ENCODE results near the gene SSRP1. TPM values are rescaled to one million over a fixed set of nuclear protein-coding genes. Genes with fewer than 3 reads are reported as not detected.

SSRP1 gene
- total RNA-seq (64.3 TPM), polyA plus RNA-seq (ENCODE audit: insufficient read depth in 1 of 8, insufficient read length in 8 of 8, low replicate concordance in 1 of 8) (100 to 1,000 TPM in 7 of 8 donors, 10 to 100 TPM in 1; 98.6 to 135 (median 111) TPM)
- long read RNA-seq, donor 1, partial matches to known transcripts = 0 of 2 reads
- long read RNA-seq, donor 1, other reads (novel, unspliced or antisense) = 0 of 2 reads
- long read RNA-seq, donor 2, partial matches to known transcripts = 0 of 2 reads
- long read RNA-seq, donor 2, other reads (novel, unspliced or antisense) = 0 of 2 reads
- long read RNA-seq, donor 3, transcript SSRP1-201 (17 exons, 2,819 nt) = major isoform, 8 of 49 reads
- long read RNA-seq, donor 3, partial matches to known transcripts = 41 of 49 reads
- long read RNA-seq, donor 3, other reads (novel, unspliced or antisense) = 0 of 49 reads
- long read RNA-seq, donor 4 = 0 reads
- long read RNA-seq, donor 5, transcript SSRP1-201 (17 exons, 2,819 nt) = major isoform, 14 of 75 reads
- long read RNA-seq, donor 5, partial matches to known transcripts = 61 of 75 reads
- long read RNA-seq, donor 5, other reads (novel, unspliced or antisense) = 0 of 75 reads
- long read RNA-seq, donor 6, transcript SSRP1-201 (17 exons, 2,819 nt) = major isoform, 6 of 103 reads
- long read RNA-seq, donor 6, partial matches to known transcripts = 97 of 103 reads
- long read RNA-seq, donor 6, other reads (novel, unspliced or antisense) = 0 of 103 reads
- long read RNA-seq, donor 7, partial matches to known transcripts = 77 of 77 reads
- long read RNA-seq, donor 7, other reads (novel, unspliced or antisense) = 0 of 77 reads
- long read RNA-seq, donor 8, partial matches to known transcripts = 7 of 10 reads
- long read RNA-seq, donor 8, other reads (novel, unspliced or antisense) = 0 of 10 reads
- long read RNA-seq, donor 9, partial matches to known transcripts = 51 of 53 reads
- long read RNA-seq, donor 9, other reads (novel, unspliced or antisense) = 0 of 53 reads
- long read RNA-seq, donor 10, partial matches to known transcripts = 45 of 47 reads
- long read RNA-seq, donor 10, other reads (novel, unspliced or antisense) = 0 of 47 reads
- long read RNA-seq, donor 11, partial matches to known transcripts = 64 of 66 reads
- long read RNA-seq, donor 11, other reads (novel, unspliced or antisense) = 0 of 66 reads

- WGBS (ENCODE audit: insufficient coverage) = under 1% methylated on average over 40 of the region's 69 CpGs
- Histone ChIP-seq H3K9me3 (replicated peaks; ENCODE audit: control insufficient read depth, low read depth, low read length) (no peaks in the 10 kb centered on the region), H3K27ac (ENCODE audit: low read length) (peak within 1 kb of the TSS; percentile 86), H3K4me1 (ENCODE audit: control insufficient read depth, insufficient read depth, low read length) (peaks cover 27% of the 10 kb centered on the region), H3K27me3 (ENCODE audit: control insufficient read depth, insufficient read depth, low read length) (no peaks in the 10 kb centered on the region), H3K4me3 (ENCODE audit: low read length) (peak within 1 kb of the TSS; percentile 91), H3K36me3 (ENCODE audit: control insufficient read depth, insufficient read depth, low read length) (peaks cover 40% of the 10 kb centered on the region)
- peak; percentile 96 for DNase-seq
Measured at GRCh38 chr11:57335343-57336110, at the start of gene SSRP1. Gene SSRP1, minus strand, starts transcription at chr11:57335892. Its CDS starts 771 bp downstream, at chr11:57335121.

- no peak within 1 kb of the TSS for H3K27ac ChIP-seq (ENCODE audit: low read length)
- H3K4me1 ChIP-seq (ENCODE audit: control insufficient read depth, insufficient read depth, low read length) = no peaks in the 10 kb centered on the region
- H3K9me3 ChIP-seq (replicated peaks; ENCODE audit: control insufficient read depth, low read depth, low read length) = no peaks in the 10 kb centered on the region
- DNase-seq = no peak
- 74% methylated on average over 2 of the region's 2 CpGs for WGBS (ENCODE audit: insufficient coverage)
- no peak within 1 kb of the TSS for H3K4me3 ChIP-seq (ENCODE audit: low read length)
- peaks cover 4% of the 10 kb centered on the region for H3K27me3 ChIP-seq (ENCODE audit: control insufficient read depth, insufficient read depth, low read length)
- H3K36me3 ChIP-seq (ENCODE audit: control insufficient read depth, insufficient read depth, low read length) = no peaks in the 10 kb centered on the region
Measured at GRCh38 chr11:57380975-57381374, 45.3 kb upstream of the SSRP1 start, which contains the start of gene PRG3. Gene PRG3, minus strand, starts transcription at chr11:57381150. Its CDS starts 442 bp downstream, at chr11:57380708.

GRCh38 chr11:57379732-57380131, 44.0 kb upstream of the SSRP1 start:
- Histone ChIP-seq H3K27ac (ENCODE audit: low read length) (no peak overlapping the region), H3K9me3 (replicated peaks; ENCODE audit: control insufficient read depth, low read depth, low read length) (no peaks in the 10 kb centered on the region), H3K4me1 (ENCODE audit: control insufficient read depth, insufficient read depth, low read length) (no peaks in the 10 kb centered on the region), H3K4me3 (ENCODE audit: low read length) (no peak overlapping the region), H3K36me3 (ENCODE audit: control insufficient read depth, insufficient read depth, low read length) (no peaks in the 10 kb centered on the region), H3K27me3 (ENCODE audit: control insufficient read depth, insufficient read depth, low read length) (peaks cover 4% of the 10 kb centered on the region)
- DNase-seq = no peak
- WGBS (ENCODE audit: insufficient coverage) = 0% methylated on average over 1 of the region's 10 CpGs

DNA sequence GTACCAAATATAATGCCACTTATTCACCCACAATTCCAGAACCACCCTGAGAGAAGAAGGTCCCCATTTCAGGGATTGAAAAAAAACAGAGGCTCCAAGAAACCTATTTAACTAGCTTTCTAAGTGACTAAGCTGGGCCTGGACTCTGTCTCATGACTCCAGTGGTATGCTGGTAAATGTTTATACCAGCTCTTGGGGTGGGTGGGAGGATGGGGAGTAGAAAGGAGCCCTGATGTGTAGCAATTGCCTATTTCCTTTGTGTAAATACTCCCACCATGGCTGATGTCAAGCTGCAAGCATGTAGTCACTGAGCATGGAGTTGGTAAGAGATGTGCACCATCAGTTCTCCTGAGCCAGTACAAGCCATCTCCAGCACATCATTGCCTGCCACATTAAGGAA, 42.5 kb upstream of the SSRP1 start:
- Histone ChIP-seq H3K27me3 (ENCODE audit: control insufficient read depth, insufficient read depth, low read length) (peaks cover 4% of the 10 kb centered on the region), H3K27ac (ENCODE audit: low read length) (no peak overlapping the region), H3K4me1 (ENCODE audit: control insufficient read depth, insufficient read depth, low read length) (no peaks in the 10 kb centered on the region), H3K4me3 (ENCODE audit: low read length) (no peak overlapping the region), H3K9me3 (replicated peaks; ENCODE audit: control insufficient read depth, low read depth, low read length) (no peaks in the 10 kb centered on the region), H3K36me3 (ENCODE audit: control insufficient read depth, insufficient read depth, low read length) (no peaks in the 10 kb centered on the region)
- no peak for DNase-seq

GRCh38 chr11:57377107-57377506, 41.4 kb upstream of the SSRP1 start:
- no peak overlapping the region for H3K4me3 ChIP-seq (ENCODE audit: low read length)
- H3K36me3 ChIP-seq (ENCODE audit: control insufficient read depth, insufficient read depth, low read length) = no peaks in the 10 kb centered on the region
- H3K4me1 ChIP-seq (ENCODE audit: control insufficient read depth, insufficient read depth, low read length) = no peaks in the 10 kb centered on the region
- H3K27ac ChIP-seq (ENCODE audit: low read length) = no peak overlapping the region
- 54% methylated on average over 5 of the region's 5 CpGs for WGBS (ENCODE audit: insufficient coverage)
- DNase-seq = no peak
- H3K9me3 ChIP-seq (replicated peaks; ENCODE audit: control insufficient read depth, low read depth, low read length) = no peaks in the 10 kb centered on the region
- H3K27me3 ChIP-seq (ENCODE audit: control insufficient read depth, insufficient read depth, low read length) = peaks cover 4% of the 10 kb centered on the region

DNA sequence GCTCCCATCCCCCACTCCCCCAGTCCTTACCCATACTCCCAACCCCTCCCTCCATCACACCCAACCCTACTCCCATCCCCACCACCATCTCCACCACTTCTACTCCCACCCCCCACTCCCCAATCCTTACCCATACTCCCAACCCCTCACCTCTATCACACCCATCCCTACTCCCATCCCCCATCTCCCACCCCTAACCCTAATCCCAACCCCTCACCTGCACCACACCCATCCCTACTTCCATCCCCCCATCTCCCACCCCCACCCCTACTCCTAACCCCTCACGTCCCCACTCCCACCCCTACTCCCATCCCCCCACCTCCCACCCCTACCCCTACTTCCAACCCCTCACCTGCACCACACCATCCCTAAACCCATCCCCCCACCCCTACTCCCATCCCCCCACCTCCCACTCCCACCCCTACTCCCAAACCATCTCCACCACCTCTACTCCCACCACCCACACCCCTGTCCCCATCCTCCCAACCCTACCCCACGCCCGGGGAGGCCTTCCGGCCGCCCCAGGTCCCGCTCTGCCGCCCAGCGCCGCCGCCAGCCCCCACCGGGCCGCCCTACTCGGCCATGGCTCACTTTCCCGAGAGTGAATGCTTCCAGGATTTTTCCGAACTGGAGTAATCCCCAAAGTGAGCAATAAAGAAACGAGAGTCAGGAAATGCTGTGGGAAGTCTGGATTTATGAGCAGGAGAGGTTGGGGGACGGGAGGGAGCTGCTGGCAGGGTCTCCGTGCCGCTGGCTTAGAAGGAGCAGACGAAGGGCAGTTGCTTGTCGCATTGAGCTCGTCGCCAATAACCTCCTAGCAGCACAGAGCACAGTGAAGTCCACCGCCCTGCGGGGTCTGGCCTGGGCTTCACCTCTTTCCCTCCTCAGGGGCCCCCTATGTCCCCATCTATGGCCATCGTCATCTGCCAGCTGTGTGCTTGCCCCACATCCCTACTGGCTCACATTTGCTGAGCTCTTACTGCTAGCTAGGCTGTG, 40.7 kb upstream of the SSRP1 start:
- Histone ChIP-seq H3K36me3 (ENCODE audit: control insufficient read depth, insufficient read depth, low read length) (no peaks in the 10 kb centered on the region), H3K27ac (ENCODE audit: low read length) (no peak overlapping the region), H3K4me1 (ENCODE audit: control insufficient read depth, insufficient read depth, low read length) (no peaks in the 10 kb centered on the region), H3K27me3 (ENCODE audit: control insufficient read depth, insufficient read depth, low read length) (peaks cover 7% of the 10 kb centered on the region), H3K9me3 (replicated peaks; ENCODE audit: control insufficient read depth, low read depth, low read length) (no peaks in the 10 kb centered on the region), H3K4me3 (ENCODE audit: low read length) (no peak overlapping the region)
- peak; percentile 25 for DNase-seq
- 33% methylated on average over 23 of the region's 26 CpGs for WGBS (ENCODE audit: insufficient coverage)

DNA sequence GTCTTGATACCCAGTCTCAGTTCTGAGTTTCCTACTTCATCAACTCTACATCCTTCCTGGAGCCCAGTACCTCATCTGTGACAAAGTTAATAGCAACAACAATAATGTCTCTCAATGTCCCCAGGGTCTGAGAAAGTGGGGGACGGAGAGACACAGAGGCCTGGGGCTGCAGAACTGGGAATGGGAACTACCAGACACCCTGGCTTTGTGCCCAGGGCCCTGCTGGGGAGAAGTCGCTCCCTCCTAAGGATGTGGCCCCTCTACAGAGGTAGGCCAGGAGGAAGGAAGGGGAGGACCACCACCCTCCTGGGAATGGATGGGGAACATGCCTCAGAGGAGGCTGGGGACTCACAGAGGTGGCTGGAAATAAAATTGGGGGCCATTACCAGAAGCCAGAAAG, 39.8 kb upstream of the SSRP1 start:
- DNase-seq = no peak
- 60% methylated on average over 1 of the region's 2 CpGs for WGBS (ENCODE audit: insufficient coverage)
- Histone ChIP-seq H3K9me3 (replicated peaks; ENCODE audit: control insufficient read depth, low read depth, low read length) (no peaks in the 10 kb centered on the region), H3K27me3 (ENCODE audit: control insufficient read depth, insufficient read depth, low read length) (peaks cover 7% of the 10 kb centered on the region), H3K27ac (ENCODE audit: low read length) (no peak overlapping the region), H3K4me1 (ENCODE audit: control insufficient read depth, insufficient read depth, low read length) (no peaks in the 10 kb centered on the region), H3K4me3 (ENCODE audit: low read length) (no peak overlapping the region), H3K36me3 (ENCODE audit: control insufficient read depth, insufficient read depth, low read length) (no peaks in the 10 kb centered on the region)

DNA sequence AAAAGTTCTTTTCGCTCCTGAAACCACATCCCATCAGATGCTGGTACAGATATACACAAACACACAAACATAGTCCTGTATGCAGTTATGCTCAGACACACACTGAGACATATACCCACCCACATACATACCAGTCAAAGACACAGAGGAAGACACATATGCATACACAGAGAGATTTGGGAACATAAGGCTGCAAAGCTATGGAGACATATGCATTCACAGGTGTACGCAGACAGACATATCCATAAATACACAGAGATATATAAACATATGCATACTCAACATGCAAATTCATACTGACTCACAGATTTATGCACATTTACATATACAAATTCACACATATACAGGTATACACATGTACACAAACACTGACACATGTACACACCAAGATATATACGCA, 39.3 kb upstream of the SSRP1 start:
- Histone ChIP-seq H3K36me3 (ENCODE audit: control insufficient read depth, insufficient read depth, low read length) (no peaks in the 10 kb centered on the region), H3K9me3 (replicated peaks; ENCODE audit: control insufficient read depth, low read depth, low read length) (no peaks in the 10 kb centered on the region), H3K4me1 (ENCODE audit: control insufficient read depth, insufficient read depth, low read length) (no peaks in the 10 kb centered on the region), H3K27ac (ENCODE audit: low read length) (no peak overlapping the region), H3K4me3 (ENCODE audit: low read length) (no peak overlapping the region), H3K27me3 (ENCODE audit: control insufficient read depth, insufficient read depth, low read length) (peaks cover 7% of the 10 kb centered on the region)
- no peak for DNase-seq
- WGBS (ENCODE audit: insufficient coverage) = 87% methylated on average over 3 of the region's 3 CpGs

DNA sequence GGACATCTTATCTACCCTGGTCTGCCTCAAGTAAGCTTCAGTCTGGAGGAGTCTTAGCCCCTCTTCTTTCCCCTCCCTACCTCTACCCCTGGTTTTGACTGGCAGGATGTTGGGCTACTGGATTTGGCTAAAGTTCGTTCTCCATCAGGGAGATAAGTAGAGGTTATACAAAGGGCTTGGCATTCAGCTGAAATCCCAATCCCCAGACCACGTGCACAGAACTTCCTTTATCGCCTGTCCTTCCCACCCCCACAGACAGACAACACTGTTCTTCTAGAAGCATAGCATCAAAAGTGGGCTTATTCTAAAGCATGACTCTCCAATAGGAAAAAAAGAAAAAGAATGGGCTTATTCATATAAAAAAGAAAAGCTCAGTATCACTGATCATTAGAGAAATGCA, 37.5 kb upstream of the SSRP1 start:
- Histone ChIP-seq H3K36me3 (ENCODE audit: control insufficient read depth, insufficient read depth, low read length) (no peaks in the 10 kb centered on the region), H3K27ac (ENCODE audit: low read length) (no peak overlapping the region), H3K9me3 (replicated peaks; ENCODE audit: control insufficient read depth, low read depth, low read length) (no peaks in the 10 kb centered on the region), H3K4me1 (ENCODE audit: control insufficient read depth, insufficient read depth, low read length) (no peaks in the 10 kb centered on the region), H3K27me3 (ENCODE audit: control insufficient read depth, insufficient read depth, low read length) (peaks cover 7% of the 10 kb centered on the region), H3K4me3 (ENCODE audit: low read length) (no peak overlapping the region)
- no peak for DNase-seq
- no CpG with 5 or more reads among the region's 3 CpGs for WGBS (ENCODE audit: insufficient coverage)

Measured in muscle of leg (tissue), 16 donors.